ENCODE data around the gene H3-3A. TPM values are rescaled to one million over a fixed set of nuclear protein-coding genes. Genes with fewer than 3 reads are reported as not detected.

The H3-3A gene
- polyA plus RNA-seq, 2 of the 4 experiments (the other 2 are of a cell fraction): 457 to 530 TPM

- no peak overlapping the region for H3K27ac ChIP-seq
- DNase-seq (ENCODE audit: low read depth in 1 of 2, low spot score in 1 of 2): no peak
- TF ChIP-seq TFCP2L1 (CRISPR knock-in tag; IDR thresholded peaks at IDR 0.05): 0 out of 2 replicates have a peak, but pooled peaks have one; percentile 22
- TF ChIP-seq, protein P1, sequence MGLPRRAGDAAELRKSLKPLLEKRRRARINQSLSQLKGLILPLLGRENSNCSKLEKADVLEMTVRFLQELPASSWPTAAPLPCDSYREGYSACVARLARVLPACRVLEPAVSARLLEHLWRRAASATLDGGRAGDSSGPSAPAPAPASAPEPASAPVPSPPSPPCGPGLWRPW (IDR thresholded peaks at IDR 0.05): no peak
- POLR2A ChIA-PET: interaction anchor here (0.6 to 2.9 kb wide), 4 partner anchors 12 to 1661 kb away, joined by 3 to 18 read pairs (median 4); partner anchors contain the start of genes H3-3A and JMJD4
- peak in 1 of 2 experiments; percentile 16; a peak in 2 of 6 replicates for ATAC-seq
- no peak overlapping the region for H3K4me2 ChIP-seq
- FAIRE-seq: no peak
- CTCF ChIA-PET: interaction anchor here (1.4 to 7.8 kb wide), 3 partner anchors 9 to 47 kb away, joined by 4 to 75 read pairs (median 5); no protein-coding TSS in a partner anchor
- H3K4me3 ChIP-seq: no peak overlapping the region
- H3K9me3 ChIP-seq: no peaks in the 10 kb centered on the region
- H3K4me1 ChIP-seq: no peaks in the 10 kb centered on the region
- WGBS (ENCODE audit: missing lambda C conversion rate): 97% methylated on average over 4 of the region's 4 CpGs
Measured at GRCh38 chr1:226074046-226074445, 11.5 kb downstream of the H3-3A start.

DNA sequence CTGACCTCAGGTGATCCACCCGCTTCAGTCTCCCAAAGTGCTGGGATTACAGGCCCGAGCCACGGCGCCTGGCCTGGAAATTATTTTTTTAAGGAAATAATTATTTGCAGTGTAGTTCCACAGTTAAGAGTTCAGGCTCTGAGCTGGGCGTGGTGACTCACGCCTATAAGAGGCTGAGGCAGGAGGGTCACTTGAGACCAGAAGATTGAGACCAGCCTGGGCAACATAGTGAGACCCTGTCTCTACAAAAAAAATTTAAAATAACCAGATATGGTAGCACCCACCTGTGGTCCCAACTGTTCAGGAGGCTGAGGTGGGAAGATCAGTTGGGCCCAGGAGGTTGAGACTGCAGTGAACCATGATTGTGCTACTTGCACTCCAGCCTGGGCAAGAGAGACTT, 13.9 kb downstream of the H3-3A start:
- ChIA-PET CTCF (interaction anchor here (0.5 to 7.8 kb wide), 7 partner anchors 9 to 331 kb away, joined by 3 to 75 read pairs (median 4); no protein-coding TSS in a partner anchor), POLR2A (interaction anchor here (0.7 kb wide), 1 partner anchor 14 kb away, joined by 4 read pairs; the partner anchor contains the start of gene H3-3A)
- no peak for DNase-seq (ENCODE audit: low read depth in 1 of 2, low spot score in 1 of 2)
- H3K9me3 ChIP-seq: no peaks in the 10 kb centered on the region
- H3K27ac ChIP-seq: no peak overlapping the region
- TF ChIP-seq POLR2A (IDR thresholded peaks at IDR 0.05; ENCODE audit: low read length): no peak
- TF ChIP-seq JUN (IDR thresholded peaks at IDR 0.05): no peak
- no peak for TF ChIP-seq NFE2L2 (conservative IDR thresholded peaks at IDR 0.05; ENCODE audit: low read length)
- TF ChIP-seq NR3C1 (IDR thresholded peaks at IDR 0.05): no peak
- TF ChIP-seq TP53 (CRISPR knock-in tag; IDR thresholded peaks at IDR 0.05): no peak
- no peaks in the 10 kb centered on the region for H3K4me1 ChIP-seq
- peak in 1 of 2 experiments; percentile 20; a peak in 3 of 6 replicates for ATAC-seq
- no peak overlapping the region for H3K4me2 ChIP-seq
- H3K4me3 ChIP-seq: no peak overlapping the region
- FAIRE-seq: no peak
- 87% methylated on average over 6 of the region's 6 CpGs for WGBS (ENCODE audit: missing lambda C conversion rate)

DNA sequence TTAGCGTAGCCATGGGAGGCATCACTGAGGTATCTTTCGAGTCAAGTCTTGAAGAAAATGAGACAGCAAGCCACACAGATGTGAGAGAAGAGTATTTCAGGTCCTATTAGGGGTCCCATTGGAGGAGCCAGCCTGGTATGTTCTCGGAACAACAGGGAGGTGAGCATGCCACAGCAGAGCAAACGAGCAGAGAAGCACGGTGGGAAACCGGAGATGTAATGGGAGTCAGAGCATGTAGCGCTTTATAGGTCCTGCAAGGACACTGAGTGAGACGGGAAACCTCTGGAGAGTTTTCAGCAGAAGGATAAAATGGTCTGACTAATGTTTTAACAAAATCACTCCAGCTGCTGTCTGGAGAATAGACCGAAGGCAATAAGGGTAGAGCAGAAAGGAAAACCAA, 15.9 kb downstream of the H3-3A start:
- TF ChIP-seq NFE2L2 (conservative IDR thresholded peaks at IDR 0.05; ENCODE audit: low read length) (no peak), TFCP2L1 (CRISPR knock-in tag; IDR thresholded peaks at IDR 0.05) (no peak), ZFP36 (IDR thresholded peaks at IDR 0.05; ENCODE audit: borderline replicate concordance, partially characterized antibody) (no peak), RFX5 (IDR thresholded peaks at IDR 0.05) (no peak), TP53 (CRISPR knock-in tag; IDR thresholded peaks at IDR 0.05) (no peak), RCOR1 (IDR thresholded peaks at IDR 0.05; ENCODE audit: low read depth, low read length) (no peak), CBX8 (IDR thresholded peaks at IDR 0.05) (no peak), FOXS1 (CRISPR knock-in tag; IDR thresholded peaks at IDR 0.05) (no peak), GATA3 (IDR thresholded peaks at IDR 0.05; ENCODE audit: borderline replicate concordance) (no peak), RAD21 (conservative IDR thresholded peaks at IDR 0.05 in 1 of 2, IDR thresholded peaks at IDR 0.05 in 1 of 2) (no peak), ZSCAN20 (CRISPR knock-in tag; IDR thresholded peaks at IDR 0.05) (no peak), MAX (IDR thresholded peaks at IDR 0.05) (no peak), SMC3 (IDR thresholded peaks at IDR 0.05) (no peak), ZNF302 (CRISPR knock-in tag; IDR thresholded peaks at IDR 0.05) (no peak)
- TF ChIP-seq, protein P2, sequence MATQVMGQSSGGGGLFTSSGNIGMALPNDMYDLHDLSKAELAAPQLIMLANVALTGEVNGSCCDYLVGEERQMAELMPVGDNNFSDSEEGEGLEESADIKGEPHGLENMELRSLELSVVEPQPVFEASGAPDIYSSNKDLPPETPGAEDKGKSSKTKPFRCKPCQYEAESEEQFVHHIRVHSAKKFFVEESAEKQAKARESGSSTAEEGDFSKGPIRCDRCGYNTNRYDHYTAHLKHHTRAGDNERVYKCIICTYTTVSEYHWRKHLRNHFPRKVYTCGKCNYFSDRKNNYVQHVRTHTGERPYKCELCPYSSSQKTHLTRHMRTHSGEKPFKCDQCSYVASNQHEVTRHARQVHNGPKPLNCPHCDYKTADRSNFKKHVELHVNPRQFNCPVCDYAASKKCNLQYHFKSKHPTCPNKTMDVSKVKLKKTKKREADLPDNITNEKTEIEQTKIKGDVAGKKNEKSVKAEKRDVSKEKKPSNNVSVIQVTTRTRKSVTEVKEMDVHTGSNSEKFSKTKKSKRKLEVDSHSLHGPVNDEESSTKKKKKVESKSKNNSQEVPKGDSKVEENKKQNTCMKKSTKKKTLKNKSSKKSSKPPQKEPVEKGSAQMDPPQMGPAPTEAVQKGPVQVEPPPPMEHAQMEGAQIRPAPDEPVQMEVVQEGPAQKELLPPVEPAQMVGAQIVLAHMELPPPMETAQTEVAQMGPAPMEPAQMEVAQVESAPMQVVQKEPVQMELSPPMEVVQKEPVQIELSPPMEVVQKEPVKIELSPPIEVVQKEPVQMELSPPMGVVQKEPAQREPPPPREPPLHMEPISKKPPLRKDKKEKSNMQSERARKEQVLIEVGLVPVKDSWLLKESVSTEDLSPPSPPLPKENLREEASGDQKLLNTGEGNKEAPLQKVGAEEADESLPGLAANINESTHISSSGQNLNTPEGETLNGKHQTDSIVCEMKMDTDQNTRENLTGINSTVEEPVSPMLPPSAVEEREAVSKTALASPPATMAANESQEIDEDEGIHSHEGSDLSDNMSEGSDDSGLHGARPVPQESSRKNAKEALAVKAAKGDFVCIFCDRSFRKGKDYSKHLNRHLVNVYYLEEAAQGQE (IDR thresholded peaks at IDR 0.05): no peak
- TF ChIP-seq, protein P3, sequence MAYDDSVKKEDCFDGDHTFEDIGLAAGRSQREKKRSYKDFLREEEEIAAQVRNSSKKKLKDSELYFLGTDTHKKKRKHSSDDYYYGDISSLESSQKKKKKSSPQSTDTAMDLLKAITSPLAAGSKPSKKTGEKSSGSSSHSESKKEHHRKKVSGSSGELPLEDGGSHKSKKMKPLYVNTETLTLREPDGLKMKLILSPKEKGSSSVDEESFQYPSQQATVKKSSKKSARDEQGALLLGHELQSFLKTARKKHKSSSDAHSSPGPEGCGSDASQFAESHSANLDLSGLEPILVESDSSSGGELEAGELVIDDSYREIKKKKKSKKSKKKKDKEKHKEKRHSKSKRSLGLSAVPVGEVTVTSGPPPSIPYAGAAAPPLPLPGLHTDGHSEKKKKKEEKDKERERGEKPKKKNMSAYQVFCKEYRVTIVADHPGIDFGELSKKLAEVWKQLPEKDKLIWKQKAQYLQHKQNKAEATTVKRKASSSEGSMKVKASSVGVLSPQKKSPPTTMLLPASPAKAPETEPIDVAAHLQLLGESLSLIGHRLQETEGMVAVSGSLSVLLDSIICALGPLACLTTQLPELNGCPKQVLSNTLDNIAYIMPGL (CRISPR knock-in tag; IDR thresholded peaks at IDR 0.05; ENCODE audit: borderline replicate concordance): no peak
- TF ChIP-seq, protein P4, sequence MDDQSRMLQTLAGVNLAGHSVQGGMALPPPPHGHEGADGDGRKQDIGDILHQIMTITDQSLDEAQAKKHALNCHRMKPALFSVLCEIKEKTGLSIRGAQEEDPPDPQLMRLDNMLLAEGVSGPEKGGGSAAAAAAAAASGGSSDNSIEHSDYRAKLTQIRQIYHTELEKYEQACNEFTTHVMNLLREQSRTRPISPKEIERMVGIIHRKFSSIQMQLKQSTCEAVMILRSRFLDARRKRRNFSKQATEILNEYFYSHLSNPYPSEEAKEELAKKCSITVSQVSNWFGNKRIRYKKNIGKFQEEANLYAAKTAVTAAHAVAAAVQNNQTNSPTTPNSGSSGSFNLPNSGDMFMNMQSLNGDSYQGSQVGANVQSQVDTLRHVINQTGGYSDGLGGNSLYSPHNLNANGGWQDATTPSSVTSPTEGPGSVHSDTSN (IDR thresholded peaks at IDR 0.05): no peak
- 81% methylated on average over 9 of the region's 9 CpGs for WGBS (ENCODE audit: missing lambda C conversion rate)
- Histone ChIP-seq H3K4me2 (no peak overlapping the region), H3K4me1 (peaks cover 4% of the 10 kb centered on the region; the same call in 2 of the 3 replicates), H3K9me3 (no peaks in the 10 kb centered on the region), H3K27ac (no peak overlapping the region), H3K4me3 (no peak overlapping the region)
- ATAC-seq: no peak
- ChIA-PET CTCF (interaction anchor here (0.8 to 7.8 kb wide), 6 partner anchors 11 to 42 kb away, joined by 3 to 75 read pairs (median 4); no protein-coding TSS in a partner anchor), POLR2A (interaction anchor here (3.1 kb wide), 1 partner anchor 16 kb away, joined by 19 read pairs; the partner anchor contains the start of gene H3-3A)
- DNase-seq (ENCODE audit: low read depth in 1 of 2, low spot score in 1 of 2): no peak
- no peak for FAIRE-seq

Measured in A549 (cell line).